ENCODE measurements around the gene TMPRSS9.
"Not testable (repeated sequence)": the region's sequence is repeated elsewhere in the genome, so short reads cannot be mapped to it uniquely, and the experiment has no call there.

Gene TMPRSS9

DNA sequence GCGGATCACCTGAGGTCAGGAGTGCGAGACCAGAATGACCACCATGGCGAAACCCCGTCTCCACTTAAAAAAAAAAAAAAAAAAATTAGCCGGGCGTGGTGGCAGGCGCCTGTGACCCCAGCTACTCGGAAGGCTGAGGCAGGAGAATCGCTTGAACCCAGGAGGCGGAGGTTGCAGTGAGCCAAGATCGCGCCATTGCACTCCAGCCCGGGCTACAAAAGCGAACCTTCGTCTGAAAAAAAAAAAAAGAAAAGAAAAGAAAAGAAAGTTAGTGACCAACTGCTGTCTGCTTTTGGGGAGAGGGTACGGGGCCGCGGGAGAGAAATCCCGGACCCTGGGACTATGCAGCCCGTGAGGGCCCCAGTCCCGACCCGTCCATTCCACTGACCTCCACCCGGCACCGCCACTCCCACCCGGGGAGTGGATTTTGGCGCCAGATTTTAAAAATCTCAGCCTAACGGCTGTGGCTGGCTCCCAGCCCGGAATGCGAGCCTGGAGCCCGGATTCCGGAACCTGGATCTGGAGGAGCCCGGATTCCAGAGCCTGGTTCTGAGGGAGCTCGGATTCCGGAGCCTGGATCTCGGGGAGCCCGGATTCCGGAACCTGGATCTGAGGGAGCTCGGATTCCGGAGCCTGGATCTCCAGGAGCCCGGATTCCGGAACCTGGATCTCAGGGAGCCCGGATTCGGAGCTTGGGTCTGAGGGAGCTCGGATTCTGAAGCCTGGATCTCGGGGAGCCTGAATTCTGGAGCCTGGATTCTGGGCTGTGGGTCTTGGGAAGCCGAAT lies 102.8 kb downstream of the TMPRSS9 start:
- no peak for DNase-seq (ENCODE audit: low read depth in 2 of 2)

DNA sequence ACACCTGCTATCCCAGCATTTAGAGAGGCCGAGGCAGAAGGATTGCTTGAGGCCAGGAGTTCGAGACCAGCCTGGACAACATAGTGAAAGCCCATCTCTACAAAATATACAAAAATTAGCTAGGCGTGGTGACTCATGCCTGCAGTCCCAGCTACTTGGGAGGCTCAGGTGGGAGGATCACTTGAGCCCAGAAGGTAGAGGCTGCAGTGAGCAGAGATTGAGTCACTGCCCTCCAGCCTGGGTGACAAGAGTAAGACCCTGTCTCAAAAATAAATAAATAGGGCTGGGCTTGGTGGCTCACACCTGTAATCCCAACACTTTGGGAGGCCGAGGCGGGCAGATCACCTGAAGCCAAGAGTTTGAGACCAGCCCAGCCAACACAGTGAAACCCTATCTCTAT lies 103.6 kb downstream of the TMPRSS9 start:
- not testable (repeated sequence) for DNase-seq (ENCODE audit: low read depth in 2 of 2)

DNA sequence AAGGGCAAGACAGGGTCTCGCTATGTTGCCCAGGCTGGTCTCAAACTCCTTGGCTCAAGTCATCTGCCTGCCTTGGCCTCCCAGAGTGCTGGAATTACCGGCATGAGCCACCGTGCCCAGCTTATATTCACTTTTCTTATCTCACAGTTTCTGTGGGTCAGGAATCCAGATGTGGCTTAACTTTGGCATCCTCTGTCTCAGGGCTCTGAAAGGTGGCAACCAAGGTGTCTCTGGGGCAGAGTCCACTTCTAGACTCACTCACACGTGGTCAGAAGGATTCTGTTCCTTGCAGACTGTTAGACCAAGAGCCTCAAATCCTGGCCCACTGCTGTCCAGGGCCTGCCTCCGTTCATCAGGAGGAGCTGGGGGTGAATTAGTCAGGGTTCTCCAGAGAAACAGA lies 104.3 kb downstream of the TMPRSS9 start:
- DNase-seq (ENCODE audit: low read depth in 2 of 2) = no peak

DNA sequence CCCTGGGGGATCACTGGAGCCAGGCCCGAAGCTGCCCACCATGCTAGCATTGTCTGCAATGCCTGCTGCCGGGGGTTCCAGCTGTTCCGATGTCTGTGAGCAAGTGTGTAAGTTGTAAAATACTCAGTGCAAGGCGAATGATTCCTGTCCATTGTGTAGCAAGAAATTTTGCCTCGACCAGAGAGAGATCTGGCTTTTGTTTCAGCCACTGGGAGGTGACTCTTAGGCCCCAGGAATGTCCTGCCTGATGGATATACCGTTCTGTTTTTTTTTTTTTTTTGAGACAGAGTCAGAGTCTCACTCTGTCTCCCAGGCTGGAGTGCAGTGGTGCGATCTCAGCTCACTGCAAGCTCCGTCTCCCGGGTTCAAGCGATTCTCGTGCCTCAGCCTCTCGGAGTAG lies 108.5 kb downstream of the TMPRSS9 start:
- DNase-seq (ENCODE audit: low read depth in 2 of 2) = no peak

- no peak for DNase-seq (ENCODE audit: low read depth in 2 of 2)
Observed at GRCh38 chr19:2469102-2469914, 109.2 kb downstream of the TMPRSS9 start.

DNA sequence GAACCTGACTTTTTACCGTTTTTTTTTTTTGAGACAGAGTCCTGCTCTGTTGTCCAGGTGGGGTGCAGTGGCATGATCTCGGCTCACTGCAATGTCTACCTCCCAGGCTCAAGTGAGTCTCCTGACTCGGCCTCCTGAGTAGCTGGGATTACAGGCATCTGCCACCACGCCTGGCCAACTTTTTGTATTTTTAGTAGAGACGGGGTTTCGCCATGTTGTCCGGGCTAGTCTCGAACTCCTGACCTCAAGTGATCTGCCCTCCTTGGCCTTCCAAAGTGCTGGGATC lies 109.8 kb downstream of the TMPRSS9 start:
- DNase-seq (ENCODE audit: low read depth in 2 of 2) = not testable (repeated sequence)

DNA sequence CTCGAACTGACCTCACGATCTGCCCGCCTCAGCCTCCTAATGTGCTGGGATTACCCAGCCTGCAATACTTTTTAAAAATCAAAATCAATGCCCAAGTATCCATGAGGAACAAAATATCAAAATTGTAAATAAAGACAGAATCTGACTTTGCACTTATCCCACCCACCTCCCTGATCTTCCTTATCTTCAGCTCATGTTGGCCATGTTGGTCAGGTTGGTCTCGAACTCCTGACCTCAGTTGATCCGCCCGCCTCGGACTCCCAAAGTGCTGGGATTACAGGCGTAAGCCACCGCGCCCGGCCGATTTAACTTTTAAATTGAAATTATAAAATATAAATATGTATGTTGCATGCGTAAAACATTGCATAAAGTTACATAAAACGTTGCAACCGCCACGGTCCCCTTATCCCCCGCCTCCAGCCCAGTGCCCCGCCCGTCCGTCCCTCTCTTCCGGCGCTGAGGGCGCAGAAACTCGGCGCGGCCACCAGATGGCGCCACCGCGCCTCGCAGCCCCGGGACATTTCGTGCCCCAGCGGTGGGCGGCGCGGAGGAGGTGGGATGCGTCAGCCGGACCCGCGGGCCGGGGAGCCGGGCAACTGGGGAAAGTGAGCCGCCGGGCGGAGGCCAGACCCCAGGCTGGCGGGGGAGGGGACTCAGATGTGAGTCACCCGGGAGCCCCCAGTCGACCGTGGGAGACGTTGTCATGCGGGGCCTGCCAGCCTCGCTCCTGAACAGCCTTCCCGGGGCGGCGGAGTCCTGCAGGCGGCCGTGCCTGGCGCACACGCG lies 114.4 kb downstream of the TMPRSS9 start:
- DNase-seq (ENCODE audit: low read depth in 2 of 2) = peak; percentile 86 to 97

DNA sequence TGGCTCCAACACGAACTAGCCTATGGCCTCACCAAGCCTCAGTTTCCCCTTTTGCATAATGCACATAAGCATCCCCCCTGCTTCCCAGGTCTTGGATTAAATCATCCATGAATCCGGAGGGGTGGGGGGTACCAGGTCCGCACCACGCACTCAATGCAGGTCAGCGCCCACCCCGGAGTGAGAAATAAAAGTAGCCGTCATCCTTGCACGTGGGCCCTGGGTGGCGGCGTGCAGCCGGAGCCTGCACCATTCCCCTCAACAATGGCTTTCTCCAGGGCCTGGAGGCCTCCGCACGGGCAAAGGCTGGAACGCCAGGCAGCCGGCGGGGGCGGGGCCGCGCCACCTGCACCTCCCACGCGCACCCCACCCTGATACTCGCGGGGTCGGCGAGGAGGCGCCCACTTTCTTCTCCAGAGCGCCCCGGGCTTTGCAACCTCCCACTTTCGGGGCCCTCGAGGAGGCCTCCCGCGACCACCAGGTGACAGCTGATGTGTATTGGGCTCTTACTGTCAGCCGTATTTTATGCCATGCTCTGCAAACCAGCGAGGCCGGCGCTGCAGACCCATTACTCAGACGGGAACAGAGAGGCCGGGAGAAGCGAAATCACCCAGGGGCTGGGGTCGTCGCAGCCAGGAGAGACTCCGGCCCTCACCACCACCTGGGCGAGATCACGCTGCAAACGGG lies 115.1 kb downstream of the TMPRSS9 start:
- DNase-seq (ENCODE audit: low read depth in 2 of 2) = peak; percentile 50 to 65

All from stimulated activated CD8-positive, alpha-beta memory T cell treated with anti-CD3 and anti-CD28 coated beads, Interleukin-7, amount 100 ng/mL, for 4 hours (primary cell).